ENCODE data around the gene HP1BP3.
A peak's percentile ranks its signal among the peaks of the same experiment; 100 is the strongest.

Gene HP1BP3

DNA sequence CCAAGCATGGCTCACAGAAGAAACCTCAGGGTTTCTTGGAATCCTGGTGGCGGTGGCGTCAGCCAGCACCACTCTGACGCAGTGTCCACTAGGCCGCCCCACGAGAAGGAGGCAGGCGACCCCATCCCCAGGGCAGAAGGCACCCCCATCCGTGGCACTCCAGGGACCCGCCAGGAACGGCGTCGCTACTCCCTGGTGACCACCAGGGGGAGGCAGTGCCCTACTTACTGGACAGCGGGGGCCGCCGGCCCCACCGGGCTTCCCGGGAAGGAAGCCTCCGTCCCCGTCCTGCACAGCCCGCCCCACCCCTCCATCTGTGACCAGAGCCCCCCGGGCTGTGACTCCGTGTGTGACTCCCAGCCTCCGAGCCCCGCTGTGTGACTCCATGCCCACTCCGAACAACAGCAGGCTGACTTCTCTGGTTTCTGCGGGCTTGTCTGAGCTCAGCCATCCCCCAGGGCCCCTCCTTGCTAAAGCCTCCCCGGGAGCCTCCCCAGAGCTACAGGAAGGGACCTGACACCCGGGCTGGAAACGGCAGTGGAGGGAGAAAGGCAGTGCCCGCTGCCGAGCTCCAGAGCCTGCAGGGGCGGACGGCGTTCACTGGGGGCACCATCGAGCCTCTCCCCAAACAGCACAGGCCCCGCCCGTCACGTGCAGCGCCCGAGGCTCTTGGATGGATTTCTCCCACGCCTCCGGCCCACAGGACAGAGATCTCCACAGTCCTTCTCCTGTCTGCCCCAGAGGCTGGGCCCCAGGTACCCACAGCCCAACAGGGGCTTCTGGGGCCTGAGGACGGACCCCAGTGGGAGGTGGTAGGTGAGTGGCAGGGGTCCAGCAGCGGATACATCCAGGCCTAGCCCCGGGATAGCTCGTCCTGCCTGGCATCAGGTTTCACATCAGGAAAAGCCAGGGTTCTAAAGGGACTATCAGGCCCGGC is 90.4 kb downstream of the HP1BP3 start:
- H3K27me3 ChIP-seq = no peaks in the 10 kb centered on the region
- DNase-seq = peak; percentile 86
- peak overlapping the region; percentile 59 for H3K4me3 ChIP-seq (ENCODE audit: low read depth, low read length)
- H3K36me3 ChIP-seq = no peaks in the 10 kb centered on the region
- TF ChIP-seq, protein P1, sequence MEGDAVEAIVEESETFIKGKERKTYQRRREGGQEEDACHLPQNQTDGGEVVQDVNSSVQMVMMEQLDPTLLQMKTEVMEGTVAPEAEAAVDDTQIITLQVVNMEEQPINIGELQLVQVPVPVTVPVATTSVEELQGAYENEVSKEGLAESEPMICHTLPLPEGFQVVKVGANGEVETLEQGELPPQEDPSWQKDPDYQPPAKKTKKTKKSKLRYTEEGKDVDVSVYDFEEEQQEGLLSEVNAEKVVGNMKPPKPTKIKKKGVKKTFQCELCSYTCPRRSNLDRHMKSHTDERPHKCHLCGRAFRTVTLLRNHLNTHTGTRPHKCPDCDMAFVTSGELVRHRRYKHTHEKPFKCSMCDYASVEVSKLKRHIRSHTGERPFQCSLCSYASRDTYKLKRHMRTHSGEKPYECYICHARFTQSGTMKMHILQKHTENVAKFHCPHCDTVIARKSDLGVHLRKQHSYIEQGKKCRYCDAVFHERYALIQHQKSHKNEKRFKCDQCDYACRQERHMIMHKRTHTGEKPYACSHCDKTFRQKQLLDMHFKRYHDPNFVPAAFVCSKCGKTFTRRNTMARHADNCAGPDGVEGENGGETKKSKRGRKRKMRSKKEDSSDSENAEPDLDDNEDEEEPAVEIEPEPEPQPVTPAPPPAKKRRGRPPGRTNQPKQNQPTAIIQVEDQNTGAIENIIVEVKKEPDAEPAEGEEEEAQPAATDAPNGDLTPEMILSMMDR (IDR thresholded peaks at IDR 0.05; ENCODE audit: low read depth, low read length) = peak; percentile 56
- H3K4me1 ChIP-seq = no peaks in the 10 kb centered on the region
- no peaks in the 10 kb centered on the region for H3K9me3 ChIP-seq

DNA sequence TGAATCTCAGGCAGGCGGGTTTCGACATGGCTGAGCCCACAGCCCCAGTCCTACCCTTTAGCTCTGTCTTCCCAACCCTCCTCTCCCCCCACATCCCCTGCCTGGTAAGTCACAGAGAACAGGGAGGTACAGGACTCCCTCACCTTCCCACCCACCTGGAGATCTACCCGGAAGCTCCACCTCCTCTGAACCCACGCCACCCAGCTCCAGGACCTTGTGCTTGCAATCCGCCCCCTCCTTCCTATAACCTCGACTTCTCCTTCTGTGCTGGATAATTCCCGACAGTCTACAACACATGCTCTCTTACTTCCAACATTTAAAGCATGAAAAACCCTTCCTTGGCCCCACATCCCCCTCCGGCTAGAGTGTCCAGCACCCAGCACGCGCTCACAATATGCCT is 91.6 kb downstream of the HP1BP3 start:
- no peaks in the 10 kb centered on the region for H3K36me3 ChIP-seq
- no peaks in the 10 kb centered on the region for H3K27me3 ChIP-seq
- DNase-seq = no peak
- no peak overlapping the region for H3K4me3 ChIP-seq (ENCODE audit: low read depth, low read length)
- H3K9me3 ChIP-seq = no peaks in the 10 kb centered on the region
- TF ChIP-seq, protein P1 (IDR thresholded peaks at IDR 0.05; ENCODE audit: low read depth, low read length) = no peak
- no peaks in the 10 kb centered on the region for H3K4me1 ChIP-seq

- H3K27me3 ChIP-seq = no peaks in the 10 kb centered on the region
- no peaks in the 10 kb centered on the region for H3K36me3 ChIP-seq
- TF ChIP-seq, protein P1 (IDR thresholded peaks at IDR 0.05; ENCODE audit: low read depth, low read length) = no peak
Measured at GRCh38 chr1:20693623-20694022, 93.5 kb downstream of the HP1BP3 start.

More at GRCh38 chr1:20693623-20694022, 93.5 kb downstream of the HP1BP3 start:
- Histone ChIP-seq H3K4me3 (ENCODE audit: low read depth, low read length) (no peak overlapping the region), H3K9me3 (no peaks in the 10 kb centered on the region), H3K4me1 (no peaks in the 10 kb centered on the region)
- DNase-seq = no peak

Data from BE2C (cell line).